Measurements from ENCODE around the gene YWHAG. TPM values are rescaled to one million over a fixed set of nuclear protein-coding genes. Genes with fewer than 3 reads are reported as not detected.

Gene YWHAG
- total and polyA plus RNA-seq, 2 of the 13 experiments (the other 11 are each of a cell fraction or from before 2014, with no cell fraction given) = 36.9 to 67.5 TPM

DNA sequence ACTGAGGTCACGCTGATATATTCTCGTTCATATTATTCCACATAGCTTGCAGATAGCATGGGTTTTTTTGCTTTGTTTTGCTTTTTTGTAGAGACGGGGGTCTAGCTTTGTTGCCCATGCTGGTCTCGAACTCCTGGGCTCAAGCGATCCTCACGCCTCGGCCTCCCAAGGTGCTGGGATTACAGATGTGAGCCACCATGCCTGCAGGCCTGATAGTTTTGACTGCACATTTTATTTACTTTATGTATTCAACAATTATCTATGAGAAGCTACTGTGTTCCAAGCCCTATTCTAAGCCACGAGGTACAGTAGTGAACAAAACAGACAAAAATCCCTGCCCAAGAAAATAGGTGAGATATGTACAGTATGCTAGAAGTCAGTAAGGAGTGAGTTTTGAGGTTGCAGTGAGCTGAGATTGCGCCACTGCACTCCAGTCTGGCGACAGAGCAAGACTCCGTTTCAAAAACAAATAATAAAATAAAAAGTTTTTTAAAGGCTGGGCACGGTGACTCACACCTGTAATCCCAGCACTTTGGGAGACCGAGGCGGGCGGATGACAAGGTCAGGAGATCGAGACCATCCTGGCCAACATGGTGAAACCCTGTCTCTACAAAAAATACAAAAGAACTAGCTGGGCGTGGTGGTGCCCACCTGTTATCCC lies 1.3 kb upstream of the YWHAG start (continued):
- TF ChIP-seq SOX13 (IDR thresholded peaks at IDR 0.05) = no peak
- no peak for TF ChIP-seq SOX13 (CRISPR knock-in tag; conservative IDR thresholded peaks at IDR 0.05 in 1 of 2, IDR thresholded peaks at IDR 0.05 in 1 of 2)
- no peak for TF ChIP-seq MTA1 (CRISPR knock-in tag; IDR thresholded peaks at IDR 0.05; ENCODE audit: borderline replicate concordance)
- TF ChIP-seq NRL (CRISPR knock-in tag; IDR thresholded peaks at IDR 0.05; ENCODE audit: borderline replicate concordance) = no peak
- TF ChIP-seq, protein P1, sequence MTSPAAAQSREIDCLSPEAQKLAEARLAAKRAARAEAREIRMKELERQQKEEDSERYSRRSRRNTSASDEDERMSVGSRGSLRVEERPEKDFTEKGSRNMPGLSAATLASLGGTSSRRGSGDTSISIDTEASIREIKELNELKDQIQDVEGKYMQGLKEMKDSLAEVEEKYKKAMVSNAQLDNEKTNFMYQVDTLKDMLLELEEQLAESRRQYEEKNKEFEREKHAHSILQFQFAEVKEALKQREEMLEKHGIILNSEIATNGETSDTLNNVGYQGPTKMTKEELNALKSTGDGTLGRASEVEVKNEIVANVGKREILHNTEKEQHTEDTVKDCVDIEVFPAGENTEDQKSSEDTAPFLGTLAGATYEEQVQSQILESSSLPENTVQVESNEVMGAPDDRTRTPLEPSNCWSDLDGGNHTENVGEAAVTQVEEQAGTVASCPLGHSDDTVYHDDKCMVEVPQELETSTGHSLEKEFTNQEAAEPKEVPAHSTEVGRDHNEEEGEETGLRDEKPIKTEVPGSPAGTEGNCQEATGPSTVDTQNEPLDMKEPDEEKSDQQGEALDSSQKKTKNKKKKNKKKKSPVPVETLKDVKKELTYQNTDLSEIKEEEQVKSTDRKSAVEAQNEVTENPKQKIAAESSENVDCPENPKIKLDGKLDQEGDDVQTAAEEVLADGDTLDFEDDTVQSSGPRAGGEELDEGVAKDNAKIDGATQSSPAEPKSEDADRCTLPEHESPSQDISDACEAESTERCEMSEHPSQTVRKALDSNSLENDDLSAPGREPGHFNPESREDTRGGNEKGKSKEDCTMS (CRISPR knock-in tag; conservative IDR thresholded peaks at IDR 0.05) = no peak
- TF ChIP-seq, protein P2, sequence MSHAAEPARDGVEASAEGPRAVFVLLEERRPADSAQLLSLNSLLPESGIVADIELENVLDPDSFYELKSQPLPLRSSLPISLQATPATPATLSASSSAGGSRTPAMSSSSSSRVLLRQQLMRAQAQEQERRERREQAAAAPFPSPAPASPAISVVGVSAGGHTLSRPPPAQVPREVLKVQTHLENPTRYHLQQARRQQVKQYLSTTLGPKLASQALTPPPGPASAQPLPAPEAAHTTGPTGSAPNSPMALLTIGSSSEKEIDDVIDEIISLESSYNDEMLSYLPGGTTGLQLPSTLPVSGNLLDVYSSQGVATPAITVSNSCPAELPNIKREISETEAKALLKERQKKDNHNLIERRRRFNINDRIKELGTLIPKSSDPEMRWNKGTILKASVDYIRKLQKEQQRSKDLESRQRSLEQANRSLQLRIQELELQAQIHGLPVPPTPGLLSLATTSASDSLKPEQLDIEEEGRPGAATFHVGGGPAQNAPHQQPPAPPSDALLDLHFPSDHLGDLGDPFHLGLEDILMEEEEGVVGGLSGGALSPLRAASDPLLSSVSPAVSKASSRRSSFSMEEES (CRISPR knock-in tag; IDR thresholded peaks at IDR 0.05) = no peak
- TF ChIP-seq, protein P3, sequence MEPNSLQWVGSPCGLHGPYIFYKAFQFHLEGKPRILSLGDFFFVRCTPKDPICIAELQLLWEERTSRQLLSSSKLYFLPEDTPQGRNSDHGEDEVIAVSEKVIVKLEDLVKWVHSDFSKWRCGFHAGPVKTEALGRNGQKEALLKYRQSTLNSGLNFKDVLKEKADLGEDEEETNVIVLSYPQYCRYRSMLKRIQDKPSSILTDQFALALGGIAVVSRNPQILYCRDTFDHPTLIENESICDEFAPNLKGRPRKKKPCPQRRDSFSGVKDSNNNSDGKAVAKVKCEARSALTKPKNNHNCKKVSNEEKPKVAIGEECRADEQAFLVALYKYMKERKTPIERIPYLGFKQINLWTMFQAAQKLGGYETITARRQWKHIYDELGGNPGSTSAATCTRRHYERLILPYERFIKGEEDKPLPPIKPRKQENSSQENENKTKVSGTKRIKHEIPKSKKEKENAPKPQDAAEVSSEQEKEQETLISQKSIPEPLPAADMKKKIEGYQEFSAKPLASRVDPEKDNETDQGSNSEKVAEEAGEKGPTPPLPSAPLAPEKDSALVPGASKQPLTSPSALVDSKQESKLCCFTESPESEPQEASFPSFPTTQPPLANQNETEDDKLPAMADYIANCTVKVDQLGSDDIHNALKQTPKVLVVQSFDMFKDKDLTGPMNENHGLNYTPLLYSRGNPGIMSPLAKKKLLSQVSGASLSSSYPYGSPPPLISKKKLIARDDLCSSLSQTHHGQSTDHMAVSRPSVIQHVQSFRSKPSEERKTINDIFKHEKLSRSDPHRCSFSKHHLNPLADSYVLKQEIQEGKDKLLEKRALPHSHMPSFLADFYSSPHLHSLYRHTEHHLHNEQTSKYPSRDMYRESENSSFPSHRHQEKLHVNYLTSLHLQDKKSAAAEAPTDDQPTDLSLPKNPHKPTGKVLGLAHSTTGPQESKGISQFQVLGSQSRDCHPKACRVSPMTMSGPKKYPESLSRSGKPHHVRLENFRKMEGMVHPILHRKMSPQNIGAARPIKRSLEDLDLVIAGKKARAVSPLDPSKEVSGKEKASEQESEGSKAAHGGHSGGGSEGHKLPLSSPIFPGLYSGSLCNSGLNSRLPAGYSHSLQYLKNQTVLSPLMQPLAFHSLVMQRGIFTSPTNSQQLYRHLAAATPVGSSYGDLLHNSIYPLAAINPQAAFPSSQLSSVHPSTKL (CRISPR knock-in tag; IDR thresholded peaks at IDR 0.05) = no peak
- TF ChIP-seq SIX1 (CRISPR knock-in tag; IDR thresholded peaks at IDR 0.05; ENCODE audit: borderline replicate concordance) = no peak
- no peak for TF ChIP-seq ZBTB3 (CRISPR knock-in tag; IDR thresholded peaks at IDR 0.05; ENCODE audit: borderline replicate concordance, low read depth)
- TF ChIP-seq TRIM24 (CRISPR knock-in tag; IDR thresholded peaks at IDR 0.05) = no peak
- no peak for TF ChIP-seq ZNF652 (CRISPR knock-in tag; IDR thresholded peaks at IDR 0.05; ENCODE audit: borderline replicate concordance, low read depth)
- TF ChIP-seq KDM6A (CRISPR knock-in tag; IDR thresholded peaks at IDR 0.05; ENCODE audit: low read depth) = no peak
- TF ChIP-seq TGIF2 (CRISPR knock-in tag; IDR thresholded peaks at IDR 0.05) = no peak
- TF ChIP-seq ZNF552 (CRISPR knock-in tag; IDR thresholded peaks at IDR 0.05; ENCODE audit: borderline replicate concordance) = no peak
- no peak for TF ChIP-seq ZNF234 (CRISPR knock-in tag; conservative IDR thresholded peaks at IDR 0.05)
- TF ChIP-seq CC2D1A (CRISPR knock-in tag; IDR thresholded peaks at IDR 0.05) = no peak
- TF ChIP-seq CBX2 (IDR thresholded peaks at IDR 0.05; ENCODE audit: low read depth, low read length) = no peak
- TF ChIP-seq CBX2 (CRISPR knock-in tag; IDR thresholded peaks at IDR 0.05; ENCODE audit: low read depth) = no peak
- TF ChIP-seq, protein P4, sequence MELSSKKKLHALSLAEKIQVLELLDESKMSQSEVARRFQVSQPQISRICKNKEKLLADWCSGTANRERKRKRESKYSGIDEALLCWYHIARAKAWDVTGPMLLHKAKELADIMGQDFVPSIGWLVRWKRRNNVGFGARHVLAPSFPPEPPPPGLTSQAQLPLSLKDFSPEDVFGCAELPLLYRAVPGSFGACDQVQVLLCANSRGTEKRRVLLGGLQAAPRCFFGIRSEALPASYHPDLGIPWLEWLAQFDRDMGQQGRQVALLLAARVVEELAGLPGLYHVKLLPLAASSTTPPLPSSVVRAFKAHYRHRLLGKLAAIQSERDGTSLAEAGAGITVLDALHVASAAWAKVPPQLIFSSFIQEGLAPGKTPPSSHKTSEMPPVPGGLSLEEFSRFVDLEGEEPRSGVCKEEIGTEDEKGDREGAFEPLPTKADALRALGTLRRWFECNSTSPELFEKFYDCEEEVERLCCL (CRISPR knock-in tag; IDR thresholded peaks at IDR 0.05; ENCODE audit: borderline replicate concordance) = no peak
- TF ChIP-seq ZSCAN12 (CRISPR knock-in tag; IDR thresholded peaks at IDR 0.05) = no peak
- peak; percentile 92 for TF ChIP-seq ZMYM2 (CRISPR knock-in tag; IDR thresholded peaks at IDR 0.05)
- TF ChIP-seq FOSL2 (CRISPR knock-in tag; IDR thresholded peaks at IDR 0.05) = peak; percentile 94
